Stimulated activated effector memory CD8-positive, alpha-beta T cell treated with anti-CD3 and anti-CD28 coated beads, Interleukin-12 subunit alpha, Interleukin-12 subunit beta, amount 100 ng/mL, for 72 hours (primary cell): ENCODE data around the gene PALLD.
A peak's percentile ranks its signal among the peaks of the same experiment; 100 is the strongest.
"Not testable (repeated sequence)": the region's sequence is repeated elsewhere in the genome, so short reads cannot be mapped to it uniquely, and the experiment has no call there.

Experiments used
- ATAC-seq: fragments of 150-1000 bp; cut with Tn5 transposase; 2 replicates; pipeline ENCODE4 v1.10.0; 2021
- DNase-seq, 2 donors: peaks; one replicate each; pipeline ENCODE4 v3.0.0; 2021 to 2022; ENCODE audit warnings: low spot score in 2 of 2
- H3K27ac Mint-ChIP-seq: one replicate; pipeline ENCODE4 v1.8.0; 2022; ENCODE audit warnings: mild to moderate bottlenecking, mixed read lengths
- H3K36me3 Mint-ChIP-seq: one replicate; pipeline ENCODE4 v1.8.0; 2022; ENCODE audit warnings: mild to moderate bottlenecking, mixed read lengths
- H3K4me1 Mint-ChIP-seq: one replicate; pipeline ENCODE4 v1.8.0; 2022; ENCODE audit warnings: mixed read lengths
- H3K4me3 Mint-ChIP-seq: one replicate; pipeline ENCODE4 v1.8.0; 2022; ENCODE audit warnings: mild to moderate bottlenecking, mixed read lengths
- H3K9me3 Mint-ChIP-seq: one replicate; pipeline ENCODE4 v1.8.0; 2022; ENCODE audit warnings: mixed read lengths

Gene PALLD

DNA sequence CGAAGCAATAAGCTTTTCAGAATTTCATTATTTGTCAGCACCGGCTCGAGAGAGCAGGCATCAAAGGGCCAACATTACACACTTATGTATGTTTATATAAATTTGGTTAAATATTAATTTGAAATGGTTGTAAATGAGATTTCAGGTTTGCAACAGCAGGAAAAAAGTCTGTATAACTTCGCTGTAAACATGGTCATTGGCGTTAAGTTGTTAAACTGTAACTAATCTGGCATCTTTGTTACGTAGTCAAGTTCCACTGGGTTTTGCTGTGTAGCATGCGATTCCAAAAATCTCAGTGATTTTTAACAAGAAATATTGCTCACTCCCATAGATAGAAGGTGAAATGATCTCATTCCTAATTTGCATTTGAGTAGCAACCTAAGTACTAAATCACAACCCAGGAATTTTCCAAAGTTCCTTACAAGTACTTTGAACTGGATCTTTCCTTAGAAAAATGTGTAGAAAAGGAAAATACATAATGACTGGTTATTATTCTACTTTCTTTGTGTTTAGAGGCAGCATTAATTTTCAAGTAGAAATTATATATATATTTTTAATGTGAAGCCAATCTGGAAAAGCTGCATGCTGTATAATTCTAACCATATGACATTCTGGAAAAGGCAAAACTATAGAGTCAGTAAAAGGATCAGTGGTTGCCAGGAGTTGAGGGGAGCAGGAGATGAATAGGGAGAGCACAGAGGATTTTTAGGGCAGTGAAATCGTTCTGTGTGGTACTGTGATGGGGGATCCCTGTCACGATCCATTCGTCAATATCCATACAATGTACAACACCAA is 291.1 kb downstream of the PALLD start:
- H3K27ac Mint-ChIP-seq, result no peak overlapping the region
- no peak for ATAC-seq
- H3K4me3 Mint-ChIP-seq, result no peak overlapping the region
- DNase-seq, result no peak
- no peaks in the 10 kb centered on the region for H3K9me3 Mint-ChIP-seq
- H3K4me1 Mint-ChIP-seq, result no peaks in the 10 kb centered on the region
- no peaks in the 10 kb centered on the region for H3K36me3 Mint-ChIP-seq

DNA sequence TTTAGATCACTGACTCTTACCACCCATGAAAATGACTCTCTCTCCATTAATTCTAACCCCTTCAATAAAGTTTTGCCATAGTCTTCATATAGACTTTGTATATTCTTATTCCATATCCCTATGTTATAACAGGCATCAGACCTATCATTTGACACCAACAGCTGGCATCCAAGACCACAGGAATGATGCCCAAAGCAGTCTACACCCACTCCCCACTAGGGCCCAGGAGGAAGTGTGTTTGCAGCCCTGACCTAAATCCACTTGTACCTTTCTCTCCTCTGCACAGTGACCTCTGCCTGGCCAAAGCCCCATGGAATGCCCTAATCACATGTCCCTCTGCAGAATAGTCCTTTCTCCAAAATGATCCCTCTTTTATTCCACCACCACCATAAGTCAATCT is 294.0 kb downstream of the PALLD start:
- DNase-seq (no peak), ATAC-seq (no peak)
- Mint-ChIP-seq H3K9me3 (no peaks in the 10 kb centered on the region), H3K27ac (no peak overlapping the region), H3K36me3 (no peaks in the 10 kb centered on the region), H3K4me1 (no peaks in the 10 kb centered on the region), H3K4me3 (no peak overlapping the region)

DNA sequence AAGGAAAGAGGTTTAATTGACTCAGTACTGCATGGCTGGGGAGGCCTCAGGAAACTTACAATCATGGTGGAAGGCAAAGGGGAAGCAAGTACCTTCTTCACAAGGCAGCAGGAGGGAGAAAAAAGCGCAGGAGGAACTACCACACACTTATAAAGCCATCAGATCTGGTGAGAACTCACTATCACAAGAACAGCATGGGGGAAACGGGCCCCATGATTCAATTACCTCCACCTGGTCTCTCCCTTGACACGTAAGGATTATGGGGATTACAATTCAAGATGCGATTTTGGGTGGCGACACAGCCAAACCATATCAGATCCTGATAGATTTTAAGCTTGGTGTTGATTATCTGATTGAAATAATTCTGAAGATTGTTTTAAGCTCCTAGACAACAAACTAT is 294.5 kb downstream of the PALLD start:
- no peak for DNase-seq
- Mint-ChIP-seq H3K4me3 (no peak overlapping the region), H3K4me1 (no peaks in the 10 kb centered on the region), H3K9me3 (no peaks in the 10 kb centered on the region), H3K36me3 (no peaks in the 10 kb centered on the region), H3K27ac (no peak overlapping the region)
- no peak for ATAC-seq

DNA sequence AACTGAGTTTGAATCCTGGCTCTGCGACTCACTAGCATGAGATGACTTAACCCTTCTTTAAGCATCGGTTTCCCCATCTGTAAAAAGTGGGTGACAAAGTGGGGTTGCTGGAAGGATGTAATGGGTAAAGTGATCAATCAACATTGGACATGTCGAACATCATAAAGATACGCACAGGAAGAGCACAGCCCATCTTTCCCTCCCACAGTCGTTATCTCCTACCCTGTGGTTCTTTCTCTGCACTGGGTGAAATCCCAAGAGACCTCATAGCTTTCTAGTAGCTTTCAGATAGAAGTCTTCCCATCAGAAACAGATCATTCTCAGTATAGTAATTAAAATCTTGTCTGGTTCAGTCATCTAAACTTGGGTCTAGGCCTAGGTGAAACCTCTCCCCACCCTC is 296.7 kb downstream of the PALLD start:
- ATAC-seq (no peak), DNase-seq (no peak)
- no peaks in the 10 kb centered on the region for H3K4me1 Mint-ChIP-seq
- H3K27ac Mint-ChIP-seq, result no peak overlapping the region
- no peak overlapping the region for H3K4me3 Mint-ChIP-seq
- H3K9me3 Mint-ChIP-seq, result no peaks in the 10 kb centered on the region
- no peaks in the 10 kb centered on the region for H3K36me3 Mint-ChIP-seq

DNA sequence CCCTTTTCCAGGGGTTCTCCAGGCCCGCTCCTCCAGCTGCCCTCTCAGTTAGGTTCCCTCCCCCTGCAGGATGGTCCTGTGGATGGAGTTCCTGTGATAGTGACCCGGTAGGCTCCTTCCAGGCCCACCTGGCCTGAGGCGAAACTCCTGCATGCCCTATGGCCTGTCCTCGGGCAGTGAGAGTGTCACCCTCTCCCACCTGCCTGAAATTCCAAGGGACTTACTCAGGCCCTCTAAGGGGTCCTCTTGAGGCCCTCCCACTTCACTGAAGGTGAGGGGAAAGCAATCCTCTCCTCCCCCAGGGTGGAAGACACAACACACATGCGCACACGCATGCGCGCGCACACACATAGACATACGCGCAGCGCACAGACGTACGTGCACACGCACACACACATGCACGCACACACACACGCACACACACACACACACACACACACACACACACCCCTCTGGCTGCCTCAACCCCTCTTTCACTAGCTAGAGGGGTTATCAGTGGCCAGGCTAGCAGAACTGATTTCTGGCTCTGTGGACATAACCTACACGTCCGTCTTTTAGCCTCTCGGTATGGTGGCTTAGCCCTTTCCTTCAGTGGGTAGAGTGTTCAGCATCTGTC is 297.3 kb downstream of the PALLD start:
- H3K4me3 Mint-ChIP-seq, result no peak overlapping the region
- no peaks in the 10 kb centered on the region for H3K9me3 Mint-ChIP-seq
- ATAC-seq, result no peak
- DNase-seq, result peak in 1 of 2 donors; percentile 35
- no peaks in the 10 kb centered on the region for H3K4me1 Mint-ChIP-seq
- no peak overlapping the region for H3K27ac Mint-ChIP-seq
- no peaks in the 10 kb centered on the region for H3K36me3 Mint-ChIP-seq

DNA sequence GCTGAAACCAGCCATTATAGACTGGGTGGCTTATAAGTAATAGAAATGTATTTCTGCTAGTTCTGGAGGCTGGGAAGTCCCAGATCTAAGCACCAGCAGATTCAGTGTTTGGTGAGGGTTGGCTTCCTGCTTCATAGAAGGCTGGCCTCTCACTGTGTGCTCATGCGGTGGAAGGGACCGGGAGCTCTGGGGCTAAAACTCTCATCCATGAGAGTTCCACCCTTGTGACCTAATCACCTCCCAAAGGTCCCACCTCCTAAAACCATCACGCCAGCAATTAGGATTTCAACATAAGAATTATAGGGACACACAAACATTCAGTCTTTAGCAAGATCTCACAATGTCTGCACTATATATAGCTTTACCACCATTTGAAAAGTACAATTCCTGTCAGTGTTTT is 298.0 kb downstream of the PALLD start:
- Mint-ChIP-seq H3K9me3 (no peaks in the 10 kb centered on the region), H3K4me1 (no peaks in the 10 kb centered on the region), H3K4me3 (no peak overlapping the region), H3K27ac (no peak overlapping the region), H3K36me3 (no peaks in the 10 kb centered on the region)
- no peak for ATAC-seq
- DNase-seq, result no peak

DNA sequence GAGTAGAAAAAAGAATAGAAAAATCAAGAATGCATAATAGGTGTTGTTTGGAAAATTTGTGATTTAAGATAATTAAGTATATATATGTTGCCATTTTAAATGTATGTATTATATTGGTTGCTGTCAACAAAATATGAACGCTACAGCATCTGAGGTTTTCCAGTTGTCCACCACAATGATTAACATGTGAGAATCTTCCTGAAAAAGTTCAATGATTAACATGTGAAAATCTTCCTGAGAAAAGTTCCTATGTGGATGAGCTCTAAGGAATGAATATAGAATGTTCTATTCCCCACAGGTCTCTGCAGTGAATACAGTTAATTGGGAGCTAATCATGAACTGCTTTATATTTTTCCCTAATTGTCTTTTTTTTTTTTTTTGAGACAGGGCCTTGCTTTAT is 298.5 kb downstream of the PALLD start:
- H3K36me3 Mint-ChIP-seq, result no peaks in the 10 kb centered on the region
- H3K9me3 Mint-ChIP-seq, result no peaks in the 10 kb centered on the region

DNA sequence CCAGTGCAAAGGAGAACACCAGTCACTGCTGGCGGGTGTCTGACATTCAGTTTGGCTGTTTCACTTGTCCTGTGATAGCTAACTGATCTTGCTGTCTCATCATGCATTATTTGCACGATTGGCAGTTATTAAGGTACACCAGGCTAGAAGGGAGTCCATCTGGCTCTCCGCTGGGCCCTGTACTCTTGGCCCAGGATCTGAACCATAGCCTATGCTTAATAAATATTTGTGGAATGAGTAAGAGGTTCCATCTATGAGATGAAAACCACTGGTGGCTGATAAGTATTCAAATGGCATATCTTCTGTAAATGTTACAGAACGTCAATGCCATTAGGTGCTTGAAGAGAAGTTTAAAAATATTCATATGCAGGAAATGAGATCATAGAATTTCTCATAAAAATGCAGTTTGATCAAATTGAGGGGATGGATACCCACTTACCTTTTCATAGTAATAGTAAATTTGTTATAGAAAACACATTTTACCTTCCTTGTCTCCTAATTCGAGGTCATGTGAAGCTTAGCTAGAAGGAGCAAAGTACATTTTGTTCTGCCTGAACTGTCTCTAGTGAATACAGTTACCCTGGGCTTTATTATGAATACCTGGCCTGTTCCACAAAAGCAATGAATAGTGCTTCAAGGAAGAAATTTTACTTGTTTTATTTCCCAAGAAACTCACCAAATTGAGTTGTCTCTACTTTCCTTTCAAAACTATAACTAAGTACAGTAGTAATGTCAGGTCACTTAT is 299.7 kb downstream of the PALLD start:
- no peak for ATAC-seq
- Mint-ChIP-seq H3K4me3 (no peak overlapping the region), H3K9me3 (no peaks in the 10 kb centered on the region), H3K4me1 (no peaks in the 10 kb centered on the region), H3K27ac (no peak overlapping the region), H3K36me3 (no peaks in the 10 kb centered on the region)
- DNase-seq, result no peak

More for the DNA sequence above, 298.5 kb downstream of the PALLD start:
- H3K4me1 Mint-ChIP-seq, result no peaks in the 10 kb centered on the region
- no peak overlapping the region for H3K27ac Mint-ChIP-seq
- no peak overlapping the region for H3K4me3 Mint-ChIP-seq
- DNase-seq (no peak), ATAC-seq (no peak)

DNA sequence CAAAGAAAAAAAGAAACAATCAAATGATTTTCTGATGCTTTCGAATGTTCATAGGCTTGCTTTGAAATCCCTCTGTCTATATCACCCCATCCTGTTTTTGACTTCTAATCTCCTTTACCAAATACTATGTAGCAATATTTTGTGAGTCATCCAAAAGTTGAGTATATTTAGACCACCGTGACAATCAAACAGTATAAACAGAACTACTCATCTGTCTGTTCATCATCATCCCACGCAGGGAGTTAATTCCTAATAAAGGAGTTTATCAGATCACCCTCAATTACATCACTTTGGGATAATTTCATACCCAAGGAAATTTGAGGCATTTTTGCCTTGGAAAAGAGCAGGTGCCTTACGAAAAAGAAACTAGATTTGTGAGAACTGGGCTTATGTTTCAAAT is 300.3 kb downstream of the PALLD start:
- ATAC-seq, result no peak
- no peak for DNase-seq
- no peaks in the 10 kb centered on the region for H3K36me3 Mint-ChIP-seq
- H3K4me3 Mint-ChIP-seq, result no peak overlapping the region
- no peaks in the 10 kb centered on the region for H3K9me3 Mint-ChIP-seq
- H3K27ac Mint-ChIP-seq, result no peak overlapping the region
- no peaks in the 10 kb centered on the region for H3K4me1 Mint-ChIP-seq

DNA sequence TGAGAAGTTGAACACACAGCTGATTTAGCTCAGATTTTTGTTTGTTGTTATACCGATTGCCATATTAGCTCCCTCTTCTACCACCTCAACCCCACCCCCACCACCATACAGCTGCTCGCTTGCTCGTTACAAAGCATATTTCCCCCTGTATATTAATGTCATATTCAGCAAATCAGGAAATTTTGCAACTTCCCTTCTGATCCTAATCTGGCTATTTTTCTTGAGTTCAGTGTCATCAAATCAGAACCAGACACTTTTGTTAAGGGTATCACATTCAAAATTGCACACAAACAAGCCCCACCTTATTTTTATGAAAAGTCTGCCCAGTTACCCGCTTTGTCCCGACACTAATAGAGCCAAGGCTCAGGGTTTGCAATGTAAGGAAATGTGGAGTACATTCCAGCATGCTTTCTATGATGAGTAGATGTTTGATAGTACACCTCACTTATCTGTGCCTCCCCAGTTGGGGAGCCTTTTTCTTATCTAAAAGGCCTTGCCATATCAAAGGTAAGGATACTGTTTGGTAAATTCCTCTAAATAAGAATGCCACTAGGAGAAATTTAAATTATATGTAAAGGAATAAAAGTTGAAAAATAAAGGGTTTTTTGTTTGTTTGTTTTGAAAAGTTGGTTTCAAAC is 301.0 kb downstream of the PALLD start:
- H3K27ac Mint-ChIP-seq, result no peak overlapping the region
- H3K36me3 Mint-ChIP-seq, result no peaks in the 10 kb centered on the region
- DNase-seq (no peak), ATAC-seq (no peak)
- H3K9me3 Mint-ChIP-seq, result no peaks in the 10 kb centered on the region
- no peak overlapping the region for H3K4me3 Mint-ChIP-seq
- no peaks in the 10 kb centered on the region for H3K4me1 Mint-ChIP-seq

DNA sequence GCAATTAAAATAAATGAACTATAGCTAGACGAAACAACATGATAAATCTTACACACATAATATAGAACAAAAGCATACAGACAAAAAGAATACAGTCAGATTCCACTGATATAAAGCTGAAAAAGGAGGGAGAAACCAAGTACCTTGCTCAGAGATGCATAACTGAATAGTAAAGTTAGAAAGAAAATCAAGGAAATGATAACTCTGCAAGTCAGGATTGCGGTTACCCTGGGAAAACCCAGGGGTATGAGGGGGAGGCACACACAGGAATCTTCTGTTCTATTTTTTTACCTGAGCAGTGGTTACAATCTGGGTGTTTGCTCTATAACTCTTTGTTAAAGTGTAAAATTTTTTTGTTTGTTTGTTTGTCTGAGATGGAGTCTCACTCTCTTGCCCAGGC is 304.1 kb downstream of the PALLD start:
- ATAC-seq (no peak), DNase-seq (no peak)
- no peaks in the 10 kb centered on the region for H3K9me3 Mint-ChIP-seq
- no peaks in the 10 kb centered on the region for H3K4me1 Mint-ChIP-seq
- no peaks in the 10 kb centered on the region for H3K36me3 Mint-ChIP-seq
- no peak overlapping the region for H3K4me3 Mint-ChIP-seq
- H3K27ac Mint-ChIP-seq, result no peak overlapping the region

DNA sequence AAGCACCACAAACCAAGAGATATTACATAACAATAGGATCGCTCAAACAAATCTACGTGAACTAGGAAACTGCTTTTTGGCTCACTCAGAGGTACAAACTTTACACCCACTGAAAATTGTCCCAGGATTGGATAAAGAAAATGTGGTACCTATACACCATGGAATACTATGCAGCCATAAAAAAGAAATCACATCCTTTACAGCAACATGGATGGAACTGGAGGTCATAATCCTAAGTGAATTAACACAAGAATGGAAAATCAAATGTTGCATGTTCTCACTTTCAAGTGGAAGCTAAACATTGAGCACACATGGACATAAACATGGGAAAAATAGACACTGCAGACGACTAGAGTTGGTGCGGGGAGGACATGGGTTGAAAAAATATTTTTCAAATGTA is 305.4 kb downstream of the PALLD start:
- H3K4me1 Mint-ChIP-seq, result no peaks in the 10 kb centered on the region

DNA sequence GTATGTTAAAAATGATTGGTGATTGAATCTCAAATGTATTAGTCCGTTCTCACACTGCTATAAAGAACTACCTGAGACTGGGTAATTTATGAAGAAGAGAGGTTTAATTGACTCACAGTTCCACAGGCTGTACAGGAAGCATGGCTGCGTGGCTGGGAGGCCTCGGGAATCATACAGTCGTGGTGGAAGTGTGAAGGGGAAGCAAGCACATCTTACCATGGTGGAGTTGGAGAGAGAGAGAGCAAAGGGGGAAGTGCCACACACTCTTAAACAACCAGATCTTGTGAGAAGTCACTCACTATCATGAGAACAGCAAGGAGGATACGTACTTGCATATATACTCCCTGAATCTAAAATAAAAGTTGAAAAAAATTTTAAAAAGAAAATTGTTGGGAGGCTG is 306.2 kb downstream of the PALLD start:
- ATAC-seq, DNase-seq, H3K36me3 Mint-ChIP-seq, H3K4me1 Mint-ChIP-seq, H3K9me3 Mint-ChIP-seq, H3K4me3 Mint-ChIP-seq, H3K27ac Mint-ChIP-seq: not testable (repeated sequence)

More for the DNA sequence above, 305.4 kb downstream of the PALLD start:
- ATAC-seq (no peak), DNase-seq (no peak)
- Mint-ChIP-seq H3K9me3 (no peaks in the 10 kb centered on the region), H3K36me3 (no peaks in the 10 kb centered on the region), H3K4me3 (no peak overlapping the region), H3K27ac (no peak overlapping the region)

DNA sequence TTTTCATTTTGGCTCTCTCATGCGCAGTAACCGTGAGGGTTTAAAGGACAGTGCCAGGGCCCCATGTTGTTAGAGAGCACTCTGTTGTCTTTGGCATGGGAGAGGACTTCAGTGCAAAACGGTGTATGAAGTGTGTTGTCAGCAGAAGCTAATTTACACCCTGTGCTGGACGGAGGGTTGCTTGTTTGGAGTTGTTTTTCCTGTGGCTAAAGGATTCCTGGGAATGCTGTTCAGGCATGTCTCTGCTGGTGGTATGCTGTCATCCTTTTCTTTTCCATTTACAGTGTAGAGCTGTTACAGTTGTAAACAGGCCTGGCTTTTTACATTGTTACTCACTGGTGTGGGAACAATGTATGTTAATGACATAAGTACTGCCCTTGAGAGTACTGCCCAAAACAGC is 306.9 kb downstream of the PALLD start:
- Mint-ChIP-seq H3K27ac (no peak overlapping the region), H3K4me3 (no peak overlapping the region), H3K4me1 (no peaks in the 10 kb centered on the region), H3K9me3 (no peaks in the 10 kb centered on the region), H3K36me3 (no peaks in the 10 kb centered on the region)
- ATAC-seq, result no peak
- no peak for DNase-seq

DNA sequence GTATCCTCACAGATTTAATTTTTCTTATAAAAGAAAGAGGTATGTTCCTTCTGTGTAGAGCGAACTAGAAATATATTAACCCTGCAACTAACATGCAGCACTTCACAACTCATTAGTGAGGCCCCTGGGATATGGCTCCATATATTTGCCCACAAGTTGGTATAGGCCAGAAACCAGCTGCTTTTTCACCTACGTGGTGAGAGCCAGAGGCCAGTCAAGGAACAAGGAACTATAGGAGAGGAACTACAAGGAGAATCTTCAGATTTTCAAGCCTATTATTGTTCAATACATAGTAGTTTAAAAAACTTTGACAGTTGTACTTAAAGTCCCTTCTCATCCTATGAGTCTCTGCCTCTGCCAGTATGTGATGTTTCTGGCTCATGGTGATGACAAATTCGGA is 307.3 kb downstream of the PALLD start:
- DNase-seq (no peak), ATAC-seq (no peak)
- Mint-ChIP-seq H3K27ac (no peak overlapping the region), H3K9me3 (no peaks in the 10 kb centered on the region), H3K36me3 (no peaks in the 10 kb centered on the region), H3K4me3 (no peak overlapping the region), H3K4me1 (no peaks in the 10 kb centered on the region)
